Daoy (cell line): ENCODE data around the gene KISS1. TPM values are rescaled to one million over a fixed set of nuclear protein-coding genes. Genes with fewer than 3 reads are reported as not detected.
A peak's percentile ranks its signal among the peaks of the same experiment; 100 is the strongest.

Experiments used
- DNase-seq: peaks from one replicate; pipeline ENCODE4 v3.0.0-alpha.2; 2015; ENCODE audit warnings: low read depth
- total RNA-seq: library from RNA; depleted of rRNA; stranded (reverse); fragments of >200 nt; shearing (Covaris generic); gene quantifications from 2 replicates; pipeline ENCODE4 v1.2.3, GENCODE V29; 2014

Gene KISS1
- total RNA-seq, 1 experiment from 2014 or later, result 0.86 TPM

DNA sequence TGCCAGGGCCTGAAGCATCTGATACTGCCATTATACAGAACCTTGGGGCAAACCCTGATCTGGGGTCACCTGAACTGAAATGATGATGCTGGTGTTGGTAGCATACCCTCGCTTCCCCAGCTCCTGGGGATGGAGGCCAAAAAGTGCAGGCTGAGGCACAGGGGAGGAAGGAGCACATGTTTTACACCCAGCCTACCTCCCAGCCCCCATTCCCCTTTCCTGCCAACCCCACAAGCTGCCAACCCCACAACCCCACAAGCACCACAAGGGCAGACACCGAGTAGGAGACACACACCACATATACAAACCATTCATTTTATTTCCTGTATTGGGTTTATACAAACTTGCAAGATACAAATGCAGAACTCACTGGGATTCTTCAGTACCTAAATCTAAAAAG is 22.3 kb upstream of the KISS1 start:
- no peak for DNase-seq

GRCh38 chr1:204217648-204218000 is 21.3 kb upstream of the KISS1 start:
- no peak for DNase-seq

GRCh38 chr1:204216880-204217647 is 20.8 kb upstream of the KISS1 start:
- DNase-seq, result no peak

- no peak for DNase-seq
Measured at GRCh38 chr1:204216236-204216635, 19.9 kb upstream of the KISS1 start.

- peak; percentile 83 for DNase-seq
Measured at GRCh38 chr1:204213668-204214662, 17.7 kb upstream of the KISS1 start, which contains the start of gene GOLT1A. Gene GOLT1A (minus strand): TSS chr1:204213988. CDS start chr1:204213906, 82 bp downstream.

DNA sequence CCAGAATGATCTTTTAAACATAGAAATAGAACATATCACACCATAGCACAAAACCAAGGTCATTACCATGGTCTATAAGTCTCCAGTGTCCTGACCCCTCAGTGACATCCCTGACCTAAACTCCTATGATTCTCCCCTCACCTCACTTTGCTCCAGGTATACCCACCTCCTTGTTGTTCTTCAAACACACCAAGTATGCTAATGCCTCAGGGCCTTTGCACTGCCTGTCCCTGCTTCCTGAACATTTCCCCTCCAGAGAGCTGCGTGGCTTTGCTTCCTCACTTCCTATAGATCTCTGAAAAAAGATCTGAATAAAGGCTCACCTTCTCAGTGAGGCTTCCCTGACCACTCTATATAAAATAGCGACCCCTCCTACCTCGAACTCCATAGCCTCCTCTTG is 16.4 kb upstream of the KISS1 start:
- DNase-seq, result no peak

DNA sequence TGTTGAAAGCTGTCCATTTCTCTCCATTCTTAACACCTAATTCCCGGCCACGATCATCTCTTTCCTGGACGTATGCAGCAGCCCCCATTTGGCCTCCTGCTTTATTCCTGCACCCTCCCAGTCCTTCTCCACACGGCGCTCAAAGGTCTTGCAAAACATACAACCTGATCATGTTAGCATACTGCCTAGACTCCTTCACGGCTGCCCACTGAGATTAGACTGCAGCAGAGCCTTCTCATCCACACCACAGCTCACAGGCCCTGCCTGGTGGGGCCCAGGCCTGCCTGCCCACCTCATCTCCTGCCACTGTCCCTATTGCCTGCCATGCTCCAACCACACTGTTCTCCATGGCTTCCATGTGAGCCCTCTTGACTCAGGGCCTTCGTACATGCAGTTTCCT is 14.8 kb upstream of the KISS1 start:
- no peak for DNase-seq

DNA sequence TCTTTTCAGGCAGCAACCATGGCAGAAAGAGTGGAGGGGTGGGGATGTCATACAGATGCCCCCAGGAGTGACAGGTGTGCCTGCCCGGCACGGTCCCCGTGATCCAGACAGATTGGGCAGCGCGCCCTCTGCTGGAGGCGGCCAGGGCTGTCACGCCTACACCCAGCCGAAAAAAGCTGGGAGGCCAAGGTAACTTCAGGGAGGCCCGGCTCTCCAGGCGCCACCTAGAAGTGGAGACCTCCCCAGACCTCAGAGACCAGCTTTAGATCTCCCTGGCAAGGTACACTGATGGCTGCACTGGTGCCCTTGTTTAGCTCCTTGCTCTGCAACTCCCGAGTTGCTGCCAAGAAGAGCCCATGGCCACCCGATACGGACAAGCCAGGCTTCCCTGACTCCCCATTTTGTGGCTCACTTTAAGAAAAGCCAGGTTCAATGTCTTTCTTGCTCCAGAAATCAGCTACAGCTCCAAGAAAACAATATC is 10.9 kb upstream of the KISS1 start:
- DNase-seq, result peak; percentile 60

- no peak for DNase-seq
Measured at GRCh38 chr1:204206121-204206520, 9.8 kb upstream of the KISS1 start.

DNA sequence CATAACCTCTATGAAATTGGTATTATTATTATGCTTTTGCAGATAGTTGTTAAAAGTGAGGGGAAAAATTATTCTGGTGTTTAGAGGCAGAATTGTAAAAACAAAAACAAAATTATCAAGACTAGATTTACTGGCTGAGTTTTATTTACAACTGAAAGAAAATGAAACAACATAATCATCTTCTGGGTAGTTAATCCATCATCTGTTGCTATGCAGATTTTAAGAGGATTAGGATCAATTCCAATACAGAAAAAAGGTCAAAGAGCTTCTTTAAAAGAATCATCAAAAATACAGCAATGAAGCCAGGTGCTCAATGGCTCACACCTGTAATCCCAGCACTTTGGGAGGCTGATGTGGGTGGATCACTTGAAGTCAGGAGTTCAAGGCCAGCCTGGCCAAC is 9.2 kb upstream of the KISS1 start:
- no peak for DNase-seq

DNA sequence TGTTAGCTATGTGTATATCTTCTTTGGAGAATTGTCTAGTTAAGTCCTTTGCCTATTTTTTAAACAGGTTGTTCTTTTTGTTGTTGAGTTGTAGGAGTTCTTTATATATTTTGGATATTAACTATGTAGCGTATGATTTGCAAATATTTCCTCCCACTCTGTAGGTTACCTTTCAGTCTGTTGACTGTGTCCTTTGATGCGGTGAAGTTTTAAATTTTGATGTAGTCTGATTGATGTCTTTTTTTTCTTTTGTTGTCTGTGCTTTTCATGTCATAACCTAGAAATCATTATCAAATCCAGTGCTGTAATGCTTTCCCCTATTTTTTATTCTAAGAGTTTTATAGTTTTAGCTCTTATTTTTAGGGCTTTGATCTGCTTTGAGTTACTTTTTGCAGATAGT is 8.7 kb upstream of the KISS1 start:
- DNase-seq, result no peak

DNA sequence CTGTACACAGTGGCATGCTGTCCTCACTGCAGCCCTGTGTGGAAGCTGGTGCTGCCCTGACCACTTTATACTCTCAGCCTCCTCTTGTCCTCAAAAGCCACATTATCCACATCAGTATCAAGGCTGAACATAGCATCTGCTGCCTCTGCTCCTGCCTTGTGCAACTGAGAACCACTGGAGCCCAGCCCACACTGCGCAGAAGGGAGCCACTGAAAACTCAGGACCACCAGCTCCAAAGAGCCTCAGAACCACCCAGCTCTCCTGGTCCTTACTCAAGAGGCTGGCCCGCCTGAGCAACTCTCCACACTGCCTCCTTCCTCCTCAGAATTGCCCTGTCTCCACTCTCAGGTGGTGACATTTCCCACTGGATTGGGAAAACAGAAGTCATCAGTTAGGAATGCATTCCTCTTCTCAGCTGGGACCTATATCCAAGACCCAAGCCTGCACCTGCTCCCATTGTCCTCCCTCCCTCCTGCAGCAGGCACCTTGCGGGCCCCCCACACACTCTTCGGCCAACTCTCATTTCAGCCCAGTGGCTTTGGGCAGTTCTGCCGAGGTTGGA is 7.0 kb upstream of the KISS1 start:
- DNase-seq, result no peak

DNA sequence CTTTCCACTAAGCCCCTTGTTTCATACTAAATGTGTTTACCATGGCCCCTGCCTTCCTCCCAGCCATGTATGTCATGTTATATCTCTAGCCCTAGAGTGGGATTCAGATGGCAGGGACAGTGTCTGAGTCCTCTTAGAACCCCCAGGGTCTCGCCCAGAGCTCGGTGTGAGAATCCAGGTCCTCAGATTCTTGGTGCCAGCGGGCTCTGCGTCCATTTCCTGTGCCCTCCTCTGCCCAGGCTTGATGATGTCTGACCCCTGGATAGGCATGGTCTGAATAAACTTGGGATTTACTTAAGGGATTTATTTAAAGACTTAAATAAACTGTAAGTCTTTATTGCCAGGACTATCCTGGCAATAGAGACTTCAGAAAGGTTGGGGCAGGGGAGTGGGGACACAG is 6.2 kb upstream of the KISS1 start:
- DNase-seq, result no peak

DNA sequence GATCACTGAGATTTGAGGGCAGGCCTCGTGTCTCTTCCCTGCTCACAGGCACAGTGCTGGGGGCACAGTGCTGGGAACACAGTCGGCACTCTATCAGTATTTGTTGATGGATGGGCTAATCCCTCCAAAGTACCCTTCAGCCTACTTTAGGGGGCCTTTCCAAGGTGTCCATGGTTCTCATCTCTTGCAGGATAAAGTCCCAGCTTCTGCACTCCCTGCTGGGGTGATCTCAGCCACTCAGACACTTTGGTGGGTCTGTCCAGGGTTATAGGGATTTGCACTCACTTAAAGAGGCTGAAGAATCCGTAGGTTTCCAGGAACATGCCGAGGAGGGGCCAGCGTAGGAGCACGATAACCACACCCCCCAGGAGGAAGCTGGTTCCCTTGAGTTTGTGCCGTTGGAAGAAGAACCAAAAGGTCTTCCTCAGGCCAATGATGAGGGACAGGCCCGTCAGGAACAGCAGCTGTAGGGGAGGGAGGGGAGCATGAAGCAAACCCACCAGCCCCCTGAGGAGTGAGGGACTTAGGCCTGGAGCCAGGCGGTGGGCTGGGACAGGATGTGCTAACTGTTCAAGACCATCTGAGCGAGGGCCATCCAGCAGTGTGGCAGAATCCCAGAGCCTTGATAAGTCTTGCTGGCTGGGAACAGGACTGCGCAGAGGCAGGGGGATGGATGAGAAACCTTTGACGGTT is 5.2 kb upstream of the KISS1 start:
- DNase-seq, result no peak

- DNase-seq, result no peak
Measured at GRCh38 chr1:204199579-204199978, 3.3 kb upstream of the KISS1 start.

DNA sequence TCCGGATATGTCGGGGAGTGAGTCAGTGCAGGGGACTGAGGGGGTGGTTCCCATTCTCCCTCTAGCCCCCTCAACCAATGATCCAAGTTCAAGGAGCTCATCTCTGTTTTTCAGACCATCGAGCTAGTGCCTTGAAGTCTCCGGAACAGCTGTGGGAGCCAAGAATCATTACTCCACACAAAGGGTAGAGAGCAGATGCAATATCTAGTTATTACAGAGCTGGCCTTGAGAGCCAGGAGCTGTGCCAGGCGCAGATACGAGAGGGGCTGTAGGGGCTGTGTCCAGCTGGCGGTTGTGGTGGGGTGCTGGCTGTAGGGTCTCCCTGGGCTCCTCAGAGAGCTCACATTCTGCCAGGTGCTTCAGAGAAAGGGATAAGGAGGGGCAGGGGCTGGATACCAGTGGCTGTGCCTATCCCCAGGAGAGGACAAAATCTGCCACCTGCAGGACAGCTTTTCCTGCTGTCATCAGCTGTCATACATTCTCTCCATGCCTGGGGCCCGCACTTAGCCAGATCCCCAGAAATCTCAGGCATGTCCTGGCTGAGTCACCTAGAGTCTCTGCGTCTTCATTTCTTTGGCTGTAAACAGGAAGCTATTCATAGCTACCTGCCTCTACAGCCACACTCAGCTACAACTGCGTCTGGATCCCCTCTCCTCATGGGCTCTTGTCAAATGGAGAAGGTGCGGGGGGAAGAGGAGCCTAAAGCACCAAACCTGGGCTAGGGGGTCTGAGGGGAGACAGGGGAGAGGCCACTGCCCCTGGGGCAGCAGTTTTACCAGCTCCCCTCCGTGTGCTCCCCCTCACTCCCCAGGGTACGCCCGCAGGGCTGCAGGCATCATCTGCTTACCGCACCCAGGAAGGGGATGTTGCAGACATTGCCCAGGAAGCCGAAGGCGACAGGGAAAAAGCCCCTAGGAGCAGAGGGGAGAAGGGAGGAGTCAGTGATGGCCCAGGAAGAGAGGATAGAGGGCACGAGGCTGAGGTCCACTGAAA is 2.4 kb upstream of the KISS1 start:
- peak; percentile 72 for DNase-seq

DNA sequence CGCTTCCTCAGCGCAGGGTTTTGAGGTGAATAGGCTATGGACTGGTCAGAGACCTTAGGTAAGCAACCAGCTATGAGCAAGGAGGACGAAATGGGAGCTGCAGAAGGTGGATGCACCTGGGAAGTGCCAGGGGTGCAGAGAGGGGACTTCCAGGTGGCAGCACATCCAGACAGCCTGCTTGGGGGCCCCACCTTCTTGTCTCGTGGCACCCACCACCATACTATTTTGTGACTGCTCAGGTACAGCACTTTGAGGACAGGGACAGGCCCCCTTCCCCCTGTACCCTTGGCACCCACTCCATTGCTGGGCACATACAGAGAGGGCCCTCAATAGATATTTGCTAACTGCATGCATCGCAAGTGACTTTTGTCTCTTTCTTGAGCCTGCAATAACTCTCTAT is 777 bp upstream of the KISS1 start:
- no peak for DNase-seq

GRCh38 chr1:204194771-204195170 is 1.5 kb downstream of the KISS1 start:
- DNase-seq, result no peak

- DNase-seq, result no peak
Measured at GRCh38 chr1:204194080-204194479, 2.2 kb downstream of the KISS1 start.

DNA sequence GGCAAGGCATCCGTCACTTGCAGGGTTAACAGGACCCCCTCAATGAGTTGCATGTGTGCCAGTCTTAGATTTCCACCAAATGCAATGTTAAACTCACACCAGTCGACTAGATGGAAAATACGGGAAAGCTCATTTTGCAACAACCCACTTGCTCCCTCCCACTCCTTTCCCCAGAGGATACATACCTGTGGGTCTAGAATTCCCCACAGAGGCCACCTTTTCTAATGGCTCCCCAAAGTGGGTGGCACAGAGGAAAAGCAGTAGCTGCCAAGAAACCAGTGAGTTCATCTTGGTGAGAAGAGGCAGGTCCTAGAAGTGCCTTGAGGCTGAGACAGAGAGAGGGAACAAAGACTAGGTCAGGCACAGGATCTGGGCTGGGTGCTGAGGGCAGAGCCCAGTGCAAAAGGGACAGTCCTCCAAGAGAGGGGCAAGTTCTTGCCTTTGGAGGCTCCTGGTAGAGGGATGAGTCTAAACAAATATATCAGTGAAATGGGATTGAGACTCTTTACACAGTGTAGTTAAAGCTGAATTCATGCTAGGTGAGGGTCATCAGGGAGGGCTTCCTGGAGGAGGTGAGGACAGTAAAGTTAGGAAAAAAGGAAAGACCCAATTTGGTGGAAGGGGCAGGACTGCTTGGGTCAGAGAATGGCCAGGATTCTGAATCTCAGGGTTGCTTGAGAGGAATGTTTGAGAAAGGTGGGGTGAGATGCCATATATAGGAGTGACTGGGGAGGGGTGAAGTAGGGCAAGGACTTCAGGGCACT is 3.5 kb downstream of the KISS1 start:
- no peak for DNase-seq
